Measurements from ENCODE around the gene PDZK1. TPM values are rescaled to one million over a fixed set of nuclear protein-coding genes. Genes with fewer than 3 reads are reported as not detected.
"Not testable (repeated sequence)": the region's sequence is repeated elsewhere in the genome, so short reads cannot be mapped to it uniquely, and the experiment has no call there.

Gene PDZK1
- total RNA-seq, 1 experiment from 2014 or later, result 0.52 TPM

DNA sequence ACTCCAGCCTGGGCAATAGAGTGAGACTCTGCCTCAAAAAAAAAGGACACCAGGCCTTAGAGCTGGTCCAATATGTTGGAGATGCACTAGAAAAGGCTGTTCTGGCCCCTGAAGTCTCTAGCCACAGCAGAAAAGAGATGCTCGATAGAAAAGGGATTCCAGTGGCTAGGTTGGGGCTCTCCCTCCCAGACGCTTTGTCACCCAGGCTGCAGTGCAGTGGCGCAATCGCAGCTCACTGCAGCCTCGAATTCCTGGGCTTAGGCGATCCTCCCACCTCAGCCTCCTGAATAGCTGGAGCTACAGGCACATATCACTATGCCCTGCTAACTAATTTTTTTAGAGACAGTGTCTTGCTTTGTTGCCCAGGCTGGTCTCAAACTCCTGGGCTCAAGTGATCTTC lies 18.2 kb downstream of the PDZK1 start:
- intact Hi-C loops (cut with micrococcal nuclease; ENCODE audit: unreplicated experiment), result no loop called here

DNA sequence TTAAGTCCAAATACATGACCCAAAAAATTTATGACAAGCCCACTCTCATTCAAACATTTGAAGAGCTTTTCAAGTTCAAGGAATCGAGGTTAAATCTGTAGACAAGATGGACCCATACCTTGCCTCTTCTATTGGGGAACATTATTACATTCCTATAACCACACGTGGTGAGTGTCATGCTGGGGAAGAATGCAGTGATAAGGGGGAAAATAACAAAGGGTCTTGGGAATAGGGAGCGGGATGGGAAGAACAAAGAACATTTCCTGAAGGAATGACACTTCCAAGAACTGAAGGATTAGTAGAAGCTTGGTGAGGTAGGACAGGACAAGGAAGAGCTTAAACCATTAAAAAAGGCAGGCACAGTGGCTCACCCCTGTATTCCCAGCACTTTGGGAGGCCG lies 18.8 kb downstream of the PDZK1 start:
- TF ChIP-seq, protein P1, sequence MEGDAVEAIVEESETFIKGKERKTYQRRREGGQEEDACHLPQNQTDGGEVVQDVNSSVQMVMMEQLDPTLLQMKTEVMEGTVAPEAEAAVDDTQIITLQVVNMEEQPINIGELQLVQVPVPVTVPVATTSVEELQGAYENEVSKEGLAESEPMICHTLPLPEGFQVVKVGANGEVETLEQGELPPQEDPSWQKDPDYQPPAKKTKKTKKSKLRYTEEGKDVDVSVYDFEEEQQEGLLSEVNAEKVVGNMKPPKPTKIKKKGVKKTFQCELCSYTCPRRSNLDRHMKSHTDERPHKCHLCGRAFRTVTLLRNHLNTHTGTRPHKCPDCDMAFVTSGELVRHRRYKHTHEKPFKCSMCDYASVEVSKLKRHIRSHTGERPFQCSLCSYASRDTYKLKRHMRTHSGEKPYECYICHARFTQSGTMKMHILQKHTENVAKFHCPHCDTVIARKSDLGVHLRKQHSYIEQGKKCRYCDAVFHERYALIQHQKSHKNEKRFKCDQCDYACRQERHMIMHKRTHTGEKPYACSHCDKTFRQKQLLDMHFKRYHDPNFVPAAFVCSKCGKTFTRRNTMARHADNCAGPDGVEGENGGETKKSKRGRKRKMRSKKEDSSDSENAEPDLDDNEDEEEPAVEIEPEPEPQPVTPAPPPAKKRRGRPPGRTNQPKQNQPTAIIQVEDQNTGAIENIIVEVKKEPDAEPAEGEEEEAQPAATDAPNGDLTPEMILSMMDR (conservative IDR thresholded peaks at IDR 0.05; ENCODE audit: low read depth, low read length), result no peak
- no peak for TF ChIP-seq EZH2 (IDR thresholded peaks at IDR 0.05; ENCODE audit: borderline replicate concordance, low read depth, low read length, poor library complexity, severe bottlenecking)
- no TSS peak for BruUV-seq (replicated peaks)
- CTCF ChIA-PET, result no interaction called here
- no peaks in the 10 kb centered on the region for H3K9me3 ChIP-seq (ENCODE audit: low read depth, low read length, poor library complexity, severe bottlenecking)
- POLR2A ChIA-PET (ENCODE audit: low non-redundant PET), result no interaction called here
- DNase-seq (ENCODE audit: low spot score), result no peak
- H3K4me1 ChIP-seq (ENCODE audit: insufficient read depth, low read length, poor library complexity, severe bottlenecking), result no peaks in the 10 kb centered on the region
- no peak overlapping the region for H3K27ac ChIP-seq (ENCODE audit: low read depth, low read length, poor library complexity, severe bottlenecking)
- H3K4me3 ChIP-seq (ENCODE audit: low read depth, low read length, poor library complexity, severe bottlenecking), result no peak overlapping the region
- intact Hi-C loops (cut with micrococcal nuclease; ENCODE audit: unreplicated experiment), result no loop called here
- no peaks in the 10 kb centered on the region for H3K36me3 ChIP-seq (ENCODE audit: insufficient read depth, low read length, poor library complexity, severe bottlenecking)
- H3K27me3 ChIP-seq (replicated peaks; ENCODE audit: insufficient read depth, low read depth, low read length, poor library complexity), result no peaks in the 10 kb centered on the region

More for the DNA sequence above, 18.2 kb downstream of the PDZK1 start:
- TF ChIP-seq, protein P1 (conservative IDR thresholded peaks at IDR 0.05; ENCODE audit: low read depth, low read length), result no peak
- TF ChIP-seq EZH2 (IDR thresholded peaks at IDR 0.05; ENCODE audit: borderline replicate concordance, low read depth, low read length, poor library complexity, severe bottlenecking), result no peak
- CTCF ChIA-PET, result no interaction called here
- Histone ChIP-seq H3K27ac (ENCODE audit: low read depth, low read length, poor library complexity, severe bottlenecking) (no peak overlapping the region), H3K4me1 (ENCODE audit: insufficient read depth, low read length, poor library complexity, severe bottlenecking) (no peaks in the 10 kb centered on the region), H3K9me3 (ENCODE audit: low read depth, low read length, poor library complexity, severe bottlenecking) (no peaks in the 10 kb centered on the region), H3K4me3 (ENCODE audit: low read depth, low read length, poor library complexity, severe bottlenecking) (no peak overlapping the region), H3K27me3 (replicated peaks; ENCODE audit: insufficient read depth, low read depth, low read length, poor library complexity) (no peaks in the 10 kb centered on the region), H3K36me3 (ENCODE audit: insufficient read depth, low read length, poor library complexity, severe bottlenecking) (no peaks in the 10 kb centered on the region)
- POLR2A ChIA-PET (ENCODE audit: low non-redundant PET), result no interaction called here
- no TSS peak for BruUV-seq (replicated peaks)
- DNase-seq (ENCODE audit: low spot score), result no peak

- DNase-seq (ENCODE audit: low spot score); H3K4me1 ChIP-seq (ENCODE audit: insufficient read depth, low read length, poor library complexity, severe bottlenecking); H3K9me3 ChIP-seq (ENCODE audit: low read depth, low read length, poor library complexity, severe bottlenecking); H3K27me3 ChIP-seq (replicated peaks; ENCODE audit: insufficient read depth, low read depth, low read length, poor library complexity); CTCF ChIA-PET; H3K27ac ChIP-seq (ENCODE audit: low read depth, low read length, poor library complexity, severe bottlenecking); BruUV-seq (replicated peaks); POLR2A ChIA-PET (ENCODE audit: low non-redundant PET); intact Hi-C loops (cut with micrococcal nuclease; ENCODE audit: unreplicated experiment); H3K36me3 ChIP-seq (ENCODE audit: insufficient read depth, low read length, poor library complexity, severe bottlenecking); H3K4me3 ChIP-seq (ENCODE audit: low read depth, low read length, poor library complexity, severe bottlenecking): not testable (repeated sequence)
Measured at GRCh38 chr1:145686078-145686477, 21.1 kb downstream of the PDZK1 start.

DNA sequence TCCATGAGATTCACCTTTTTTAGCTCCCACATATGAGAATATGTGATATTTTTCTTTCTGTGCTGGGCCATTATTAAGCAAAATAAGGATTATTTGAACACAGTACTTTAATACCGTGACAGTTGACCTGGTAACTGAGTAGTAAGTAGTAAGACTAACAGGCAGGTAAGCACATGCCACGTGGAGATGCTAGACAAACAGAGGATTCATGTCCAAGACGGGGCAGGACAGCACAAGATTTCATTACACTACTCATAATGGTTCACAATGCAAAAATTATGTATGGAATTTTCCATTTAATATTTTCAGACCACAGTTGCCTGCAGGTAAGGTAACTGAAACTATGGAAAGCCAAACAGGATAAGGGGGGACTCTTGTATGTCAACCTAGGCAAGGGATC lies 22.3 kb downstream of the PDZK1 start:
- H3K27me3 ChIP-seq (replicated peaks; ENCODE audit: insufficient read depth, low read depth, low read length, poor library complexity); BruUV-seq (replicated peaks); POLR2A ChIA-PET (ENCODE audit: low non-redundant PET): not testable (repeated sequence)

GRCh38 chr1:145673217-145673616 lies 34.0 kb downstream of the PDZK1 start:
- CTCF ChIA-PET; H3K4me3 ChIP-seq (ENCODE audit: low read depth, low read length, poor library complexity, severe bottlenecking); H3K27ac ChIP-seq (ENCODE audit: low read depth, low read length, poor library complexity, severe bottlenecking); H3K27me3 ChIP-seq (replicated peaks; ENCODE audit: insufficient read depth, low read depth, low read length, poor library complexity); POLR2A ChIA-PET (ENCODE audit: low non-redundant PET); H3K9me3 ChIP-seq (ENCODE audit: low read depth, low read length, poor library complexity, severe bottlenecking); BruUV-seq (replicated peaks); H3K4me1 ChIP-seq (ENCODE audit: insufficient read depth, low read length, poor library complexity, severe bottlenecking); DNase-seq (ENCODE audit: low spot score); intact Hi-C loops (cut with micrococcal nuclease; ENCODE audit: unreplicated experiment); H3K36me3 ChIP-seq (ENCODE audit: insufficient read depth, low read length, poor library complexity, severe bottlenecking): not testable (repeated sequence)

More for the DNA sequence above, 22.3 kb downstream of the PDZK1 start:
- intact Hi-C loops (cut with micrococcal nuclease; ENCODE audit: unreplicated experiment); H3K4me3 ChIP-seq (ENCODE audit: low read depth, low read length, poor library complexity, severe bottlenecking); H3K9me3 ChIP-seq (ENCODE audit: low read depth, low read length, poor library complexity, severe bottlenecking); H3K27ac ChIP-seq (ENCODE audit: low read depth, low read length, poor library complexity, severe bottlenecking); CTCF ChIA-PET; H3K36me3 ChIP-seq (ENCODE audit: insufficient read depth, low read length, poor library complexity, severe bottlenecking); DNase-seq (ENCODE audit: low spot score); H3K4me1 ChIP-seq (ENCODE audit: insufficient read depth, low read length, poor library complexity, severe bottlenecking): not testable (repeated sequence)

DNA sequence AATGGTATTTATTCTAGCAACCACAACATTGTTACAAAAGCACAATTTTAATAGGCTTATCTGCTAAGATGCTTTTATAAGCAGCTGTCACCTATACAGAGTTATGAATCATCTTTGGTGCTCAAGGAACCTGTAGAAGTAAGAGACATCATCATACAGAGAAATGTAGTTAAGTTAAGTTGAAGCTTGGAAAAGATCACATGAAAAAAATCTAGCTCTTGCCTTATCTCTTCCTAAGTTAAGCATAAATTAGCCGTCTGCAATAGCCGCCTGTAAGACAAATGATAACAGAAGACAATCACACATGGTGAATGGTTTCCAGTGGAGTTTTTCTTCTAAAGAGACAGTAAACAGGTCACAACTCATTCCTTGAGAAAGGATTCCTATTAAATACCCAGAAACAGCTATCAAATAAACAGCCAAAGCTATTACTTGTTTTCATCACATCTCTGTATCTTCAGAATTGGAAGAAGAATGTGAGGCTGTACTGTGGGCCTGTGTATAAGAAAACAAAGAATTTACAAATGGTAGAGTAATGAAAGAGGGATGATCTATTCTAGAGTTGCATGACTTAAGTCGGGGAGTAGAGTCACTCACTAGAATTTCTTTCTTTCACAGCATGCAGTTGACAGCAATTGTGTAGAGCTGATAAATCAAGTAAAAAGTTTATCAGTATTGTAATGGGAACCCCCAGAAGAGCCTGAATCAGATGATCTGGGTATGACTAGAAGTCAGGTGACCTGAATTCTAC lies 36.0 kb downstream of the PDZK1 start:
- H3K4me1 ChIP-seq (ENCODE audit: insufficient read depth, low read length, poor library complexity, severe bottlenecking); DNase-seq (ENCODE audit: low spot score); H3K9me3 ChIP-seq (ENCODE audit: low read depth, low read length, poor library complexity, severe bottlenecking); intact Hi-C loops (cut with micrococcal nuclease; ENCODE audit: unreplicated experiment); H3K27me3 ChIP-seq (replicated peaks; ENCODE audit: insufficient read depth, low read depth, low read length, poor library complexity); H3K4me3 ChIP-seq (ENCODE audit: low read depth, low read length, poor library complexity, severe bottlenecking); H3K27ac ChIP-seq (ENCODE audit: low read depth, low read length, poor library complexity, severe bottlenecking); POLR2A ChIA-PET (ENCODE audit: low non-redundant PET); CTCF ChIA-PET; BruUV-seq (replicated peaks); H3K36me3 ChIP-seq (ENCODE audit: insufficient read depth, low read length, poor library complexity, severe bottlenecking): not testable (repeated sequence)
